SK-N-SH (cell line): ENCODE data around the gene CAMKMT. TPM values are rescaled to one million over a fixed set of nuclear protein-coding genes. Genes with fewer than 3 reads are reported as not detected.

Source experiments
- CTCF ChIA-PET: fragments of 300-600, 350-600 bp; formaldehyde crosslinking; extraction: SDS; loops from one replicate; lab custom pipeline; 2021; lab: Yijun Ruan, JAX
- POLR2A ChIA-PET: fragments of 350-600 bp; sonication (Branson Sonifier 250); formaldehyde crosslinking; extraction: SDS; loops from one replicate; lab custom pipeline; 2020; ENCODE audit warnings: antibody characterized with exemption, inconsistent platforms; lab: Yijun Ruan, JAX
- DNase-seq: peaks from one replicate; pipeline ENCODE4 v3.0.0; 2012
- H2AFZ ChIP-seq: fragments of 200-600 bp; sonication (generic); 2 replicates; pipeline ENCODE4 v1.8.1; 2016; ENCODE audit warnings: antibody characterized with exemption, mild to moderate bottlenecking, low read depth
- H3F3A ChIP-seq: fragments of 200-600 bp; sonication (generic); replicated peaks from 2 replicates; pipeline ENCODE3; 2016; ENCODE audit warnings: antibody characterized with exemption, mild to moderate bottlenecking; ENCODE audit not compliant: insufficient read depth
- H3K27ac ChIP-seq, 2 experiments: fragments of 200-500 bp in 1 of 2; fragments of 200-600 bp in 1 of 2; sonication (Bioruptor generic) in 1 of 2; sonication (generic), shearing (Covaris generic) in 1 of 2; 2 replicates each; pipeline versions ENCODE4 v1.5.1 to v1.6.1; 2014 to 2016; ENCODE audit warnings: low read depth in 2 of 2, inconsistent platforms in 1 of 2, low read length in 1 of 2, mild to moderate bottlenecking in 1 of 2, mixed read lengths in 1 of 2
- H3K27me3 ChIP-seq: fragments of 200-600 bp; sonication (generic), shearing (Covaris generic); 2 replicates; pipeline ENCODE4 v1.6.1; 2016; ENCODE audit warnings: mixed run types; ENCODE audit not compliant: insufficient read depth
- H3K36me3 ChIP-seq, 2 experiments: fragments of 200-500 bp in 1 of 2; fragments of 200-600 bp in 1 of 2; sonication (Bioruptor generic) in 1 of 2; sonication (generic) in 1 of 2; replicated peaks in 1 of 2; 2 replicates each; pipeline versions ENCODE3 to v1.5.1; 2014 to 2016; ENCODE audit warnings: low read length in 1 of 2, mild to moderate bottlenecking in 1 of 2; ENCODE audit not compliant: insufficient read depth in 2 of 2, control insufficient read depth in 1 of 2
- H3K4me1 ChIP-seq, 2 experiments: fragments of 200-500 bp in 1 of 2; fragments of 200-600 bp in 1 of 2; sonication (Bioruptor generic) in 1 of 2; sonication (generic), shearing (Covaris generic) in 1 of 2; 2 replicates each; pipeline versions ENCODE4 v1.5.1 to v1.6.1; 2014 to 2016; ENCODE audit warnings: low read depth in 1 of 2, low read length in 1 of 2, mixed run types in 1 of 2; ENCODE audit not compliant: insufficient read depth in 2 of 2, control insufficient read depth in 1 of 2
- H3K4me2 ChIP-seq: fragments of 200-600 bp; sonication (generic), shearing (Covaris generic); 2 replicates; pipeline ENCODE4 v1.6.1; 2017; ENCODE audit warnings: mixed run types
- H3K4me3 ChIP-seq, 2 experiments: fragments of 200-500 bp in 1 of 2; fragments of 200-600 bp in 1 of 2; sonication (Bioruptor generic) in 1 of 2; sonication (generic), shearing (Covaris generic) in 1 of 2; 2 replicates each; pipeline versions ENCODE4 v1.5.1 to v1.8.1; 2014 to 2016; ENCODE audit warnings: low read depth in 2 of 2, inconsistent platforms in 1 of 2, low read length in 1 of 2, mild to moderate bottlenecking in 1 of 2, mixed read lengths in 1 of 2, moderate library complexity in 1 of 2
- H3K79me2 ChIP-seq: fragments of 200-600 bp; sonication (generic); 2 replicates; pipeline ENCODE4 v1.8.1; 2017; ENCODE audit warnings: mild to moderate bottlenecking; ENCODE audit not compliant: insufficient read depth
- H3K9ac ChIP-seq: fragments of 200-600 bp; sonication (generic); 2 replicates; pipeline ENCODE4 v1.6.1; 2017; ENCODE audit warnings: mixed run types
- H3K9me2 ChIP-seq: fragments of 200-600 bp; sonication (generic); 2 replicates; pipeline ENCODE4 v1.6.1; 2017; ENCODE audit warnings: mixed run types
- H3K9me3 ChIP-seq: fragments of 200-600 bp; sonication (generic); 2 replicates; pipeline ENCODE4 v1.6.1; 2017; ENCODE audit warnings: mixed run types, mild to moderate bottlenecking, moderate library complexity
- H4K20me1 ChIP-seq: fragments of 200-600 bp; sonication (generic); 2 replicates; pipeline ENCODE4 v1.6.1; 2017; ENCODE audit warnings: mild to moderate bottlenecking, mixed run types; ENCODE audit not compliant: insufficient read depth
- IRF3 ChIP-seq: fragments of 150-350 bp; IDR thresholded peaks from 2 replicates; pipeline ENCODE4 v1.6.1; 2016; ENCODE audit warnings: mild to moderate bottlenecking, low read depth, low read length
- PBX3 ChIP-seq: IDR thresholded peaks from 2 replicates; pipeline ENCODE4; 2012
- TCF12 ChIP-seq: IDR thresholded peaks from 2 replicates; pipeline ENCODE4 v1.4.0; 2012
- ZBTB33 ChIP-seq: IDR thresholded peaks from 2 replicates; pipeline ENCODE4 v1.4.0; 2012; ENCODE audit warnings: low read depth, borderline replicate concordance
- WGBS: methylation state at CpG from one replicate; pipeline ENCODE4 v1.1.6; 2017; ENCODE audit warnings: low lambda C conversion rate; 5-methylcytosine and 5-hydroxymethylcytosine counted together
- polyA plus RNA-seq, 3 experiments: library from polyadenylated mRNA; depleted of rRNA; stranded (reverse); fragments of >200 nt; gene quantifications; 2 replicates each; pipeline ENCODE4 v1.2.3, GENCODE V29; 2012

The CAMKMT gene
- polyA plus RNA-seq, 1 of the 3 experiments (the other 2 are of a cell fraction), result 5.9 TPM

- no peaks in the 10 kb centered on the region for H3F3A ChIP-seq
- 62% methylated on average over 7 of the region's 7 CpGs for WGBS
- peaks cover 0 to 8% of the 10 kb centered on the region in 2 experiments; a peak in 2 of 4 replicates for H3K4me1 ChIP-seq
- DNase-seq, result no peak
- H3K27ac ChIP-seq, result peak overlapping the region in 1 of 2 experiments; percentile 18; a peak in 1 of 4 replicates
- no peak for TF ChIP-seq IRF3
- TF ChIP-seq TCF12, result peak; percentile 66
- no peak for TF ChIP-seq ZBTB33
- TF ChIP-seq, all 33 proteins: peak for 1
- ChIA-PET POLR2A (no interaction called here), CTCF (interaction anchor here (0.9 to 20.3 kb wide), 8 partner anchors 10 to 1188 kb away, joined by 3 to 299 read pairs (median 8); partner anchors contain the start of genes CAMKMT and PREPL)
- Histone ChIP-seq H4K20me1 (no peaks in the 10 kb centered on the region), H3K27me3 (no peaks in the 10 kb centered on the region), H3K9ac (no peak overlapping the region), H2AFZ (no peak overlapping the region), H3K9me2 (no peaks in the 10 kb centered on the region), H3K79me2 (no peaks in the 10 kb centered on the region), H3K36me3 (no peaks in the 10 kb centered on the region), H3K4me2 (no peak overlapping the region), H3K9me3 (no peaks in the 10 kb centered on the region), H3K4me3 (no peak overlapping the region)
Observed at GRCh38 chr2:44397447-44398175, 35.9 kb downstream of the CAMKMT start.

- H3K4me1 ChIP-seq, result peaks cover 0 to 8% of the 10 kb centered on the region in 2 experiments; a peak in 2 of 4 replicates
- no peaks in the 10 kb centered on the region; the same call in 1 of the 2 replicates for H3K9me2 ChIP-seq
- WGBS, result 92% methylated on average over 6 of the region's 6 CpGs
- peak overlapping the region in 1 of 2 experiments; percentile 18; a peak in 1 of 4 replicates for H3K27ac ChIP-seq
- no peaks in the 10 kb centered on the region for H3K36me3 ChIP-seq
- TF ChIP-seq PBX3, result no peak
- no peak overlapping the region for H3K4me3 ChIP-seq
- no peaks in the 10 kb centered on the region for H3F3A ChIP-seq
- no peak for DNase-seq
- CTCF ChIA-PET, result interaction anchor here (1.0 to 20.3 kb wide), 6 partner anchors 36 to 1187 kb away, joined by 3 to 299 read pairs (median 8); partner anchors contain the start of genes CAMKMT and PREPL
- no peak overlapping the region for H3K4me2 ChIP-seq
- H2AFZ ChIP-seq, result no peak overlapping the region
- H3K27me3 ChIP-seq, result no peaks in the 10 kb centered on the region
- no peak overlapping the region for H3K9ac ChIP-seq
- no peaks in the 10 kb centered on the region for H4K20me1 ChIP-seq
- POLR2A ChIA-PET, result no interaction called here
- H3K9me3 ChIP-seq, result no peaks in the 10 kb centered on the region
- no peaks in the 10 kb centered on the region for H3K79me2 ChIP-seq
Observed at GRCh38 chr2:44398243-44398897, 36.6 kb downstream of the CAMKMT start.
